Gastroesophageal sphincter (tissue), 4 donors: ENCODE data around the gene SDHAF2. TPM values are rescaled to one million over a fixed set of nuclear protein-coding genes. Genes with fewer than 3 reads are reported as not detected.

Source experiments
- ATAC-seq: fragments of 150-250 bp; one replicate; pipeline ENCODE4 v1.9.1; 2016; ENCODE audit warnings: mild to moderate bottlenecking, moderate library complexity
- H3K27ac ChIP-seq, 4 donors: fragments of 200-600 bp; sonication (generic) in 3 of 4; 1 replicate in 3 of 4; 2 replicates in 1 of 4; pipeline ENCODE4 v1.5.1; 2016 to 2019
- H3K27me3 ChIP-seq: fragments of 200-600 bp; sonication (generic); one replicate; pipeline ENCODE4 v1.5.1; 2019
- H3K36me3 ChIP-seq, 2 donors: fragments of 200-600 bp; sonication (generic); one replicate each; pipeline ENCODE4 v1.5.1; 2019; ENCODE audit warnings: control low read depth in 1 of 2
- H3K4me1 ChIP-seq, 3 donors: fragments of 200-600 bp; sonication (generic); 1 replicate in 2 of 3; 2 replicates in 1 of 3; pipeline ENCODE4 v1.5.1; 2016 to 2019; ENCODE audit warnings: control low read depth in 2 of 3
- H3K4me3 ChIP-seq, 2 donors: fragments of 200-600 bp; sonication (generic); one replicate each; pipeline ENCODE4 v1.5.1; 2019; ENCODE audit warnings: mild to moderate bottlenecking in 1 of 2, moderate library complexity in 1 of 2
- H3K9me3 ChIP-seq, 3 donors: fragments of 200-600 bp; sonication (generic); one replicate each; pipeline ENCODE4 v1.5.1; 2017 to 2019; ENCODE audit warnings: control low read depth in 2 of 3
- EP300 ChIP-seq: sonication (generic); formaldehyde crosslinking; IDR thresholded peaks from one replicate; pipeline ENCODE4 v1.6.1; 2017; ENCODE audit warnings: antibody characterized with exemption, mild to moderate bottlenecking
- POLR2A ChIP-seq, 2 donors: fragments of 450-650 bp; IDR thresholded peaks; one replicate each; pipeline ENCODE4 v1.6.1; 2017; ENCODE audit warnings: antibody characterized with exemption in 2 of 2, mild to moderate bottlenecking in 2 of 2, moderate library complexity in 1 of 2
- POLR2AphosphoS5 ChIP-seq: sonication (generic); formaldehyde crosslinking; IDR thresholded peaks from one replicate; pipeline ENCODE4 v1.6.1; 2017; ENCODE audit warnings: antibody characterized with exemption
- WGBS, 2 donors: methylation state at CpG; one replicate each; pipeline ENCODE4 v1.1.5; 2018; ENCODE audit warnings: low coverage in 1 of 2; 5-methylcytosine and 5-hydroxymethylcytosine counted together
- total RNA-seq, 4 donors: library from RNA; depleted of rRNA; stranded (reverse); fragments of >200 nt; gene quantifications; one replicate each; pipeline ENCODE4 v1.1.0, GENCODE V29; 2016
- TF ChIP-seq, protein P1 (sequence below), 4 experiments: fragments of 200-600 bp in 2 of 4; fragments of 450-650 bp in 2 of 4; sonication (generic) in 1 of 4; IDR thresholded peaks; one replicate each; pipeline ENCODE4 v1.5.1; 2017 to 2019; ENCODE audit warnings: antibody characterized with exemption in 4 of 4, mild to moderate bottlenecking in 2 of 4, moderate library complexity in 2 of 4

The SDHAF2 gene
- total RNA-seq, 4 donors from 2014 or later = 32.5 to 71.1 (median 48.3) TPM

- no peak overlapping the region for H3K4me3 ChIP-seq
- no peak for ATAC-seq
- no peak overlapping the region for H3K27ac ChIP-seq
- no peaks in the 10 kb centered on the region for H3K27me3 ChIP-seq
- no peaks in the 10 kb centered on the region for H3K9me3 ChIP-seq
- peaks cover 2 to 83% of the 10 kb centered on the region in 2 donors for H3K36me3 ChIP-seq
- 67 to 100% methylated on average over 1 of the region's 1 CpG for WGBS, 2 donors
- TF ChIP-seq POLR2AphosphoS5 (no peak), EP300 (no peak), POLR2A (IDR thresholded peaks at IDR 0.05) (no peak)
- TF ChIP-seq, protein P1, sequence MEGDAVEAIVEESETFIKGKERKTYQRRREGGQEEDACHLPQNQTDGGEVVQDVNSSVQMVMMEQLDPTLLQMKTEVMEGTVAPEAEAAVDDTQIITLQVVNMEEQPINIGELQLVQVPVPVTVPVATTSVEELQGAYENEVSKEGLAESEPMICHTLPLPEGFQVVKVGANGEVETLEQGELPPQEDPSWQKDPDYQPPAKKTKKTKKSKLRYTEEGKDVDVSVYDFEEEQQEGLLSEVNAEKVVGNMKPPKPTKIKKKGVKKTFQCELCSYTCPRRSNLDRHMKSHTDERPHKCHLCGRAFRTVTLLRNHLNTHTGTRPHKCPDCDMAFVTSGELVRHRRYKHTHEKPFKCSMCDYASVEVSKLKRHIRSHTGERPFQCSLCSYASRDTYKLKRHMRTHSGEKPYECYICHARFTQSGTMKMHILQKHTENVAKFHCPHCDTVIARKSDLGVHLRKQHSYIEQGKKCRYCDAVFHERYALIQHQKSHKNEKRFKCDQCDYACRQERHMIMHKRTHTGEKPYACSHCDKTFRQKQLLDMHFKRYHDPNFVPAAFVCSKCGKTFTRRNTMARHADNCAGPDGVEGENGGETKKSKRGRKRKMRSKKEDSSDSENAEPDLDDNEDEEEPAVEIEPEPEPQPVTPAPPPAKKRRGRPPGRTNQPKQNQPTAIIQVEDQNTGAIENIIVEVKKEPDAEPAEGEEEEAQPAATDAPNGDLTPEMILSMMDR (IDR thresholded peaks at IDR 0.05) = no peak
- peaks cover 0 to 22% (median 6%) of the 10 kb centered on the region in 3 donors for H3K4me1 ChIP-seq
These were observed 9.7 kb downstream of the SDHAF2 start for GRCh38 chr11:61439615-61440014.

GRCh38 chr11:61442616-61443015 is 12.7 kb downstream of the SDHAF2 start:
- Histone ChIP-seq H3K4me3 (no peak overlapping the region), H3K4me1 (peaks cover 4 to 24% (median 20%) of the 10 kb centered on the region in 3 donors), H3K27ac (no peak overlapping the region), H3K9me3 (no peaks in the 10 kb centered on the region), H3K36me3 (peaks cover 2 to 97% of the 10 kb centered on the region in 2 donors), H3K27me3 (no peaks in the 10 kb centered on the region)
- TF ChIP-seq POLR2A (IDR thresholded peaks at IDR 0.05) = no peak
- TF ChIP-seq EP300 = no peak
- no peak for TF ChIP-seq POLR2AphosphoS5
- TF ChIP-seq, protein P1 (IDR thresholded peaks at IDR 0.05) = no peak
- WGBS, 2 donors = 66 to 97% methylated on average over 4 to 5 of the region's 6 CpGs
- ATAC-seq = no peak

DNA sequence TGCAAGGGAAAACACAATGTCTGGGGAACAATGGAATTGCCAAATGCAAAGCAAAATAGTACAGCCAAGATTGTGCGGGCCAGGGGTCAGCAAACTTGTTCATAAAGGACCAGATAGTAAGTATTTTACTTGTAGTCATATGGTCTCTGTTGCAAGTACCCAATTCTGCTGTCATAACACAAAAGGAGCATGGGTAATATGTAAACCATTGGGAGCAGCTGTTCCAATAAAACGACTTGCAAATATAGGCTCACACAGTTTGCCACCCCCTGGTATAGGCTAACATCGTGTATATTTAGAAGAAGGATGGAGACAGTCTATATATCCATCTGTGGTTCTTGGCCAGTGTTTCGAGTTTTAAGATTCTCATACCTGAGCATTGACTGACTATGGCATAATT is 15.6 kb downstream of the SDHAF2 start:
- peaks cover 10 to 44% (median 32%) of the 10 kb centered on the region in 3 donors for H3K4me1 ChIP-seq
- no peaks in the 10 kb centered on the region for H3K27me3 ChIP-seq
- no peaks in the 10 kb centered on the region for H3K9me3 ChIP-seq
- WGBS, 2 donors = 66 to 71% methylated on average over 4 of the region's 4 CpGs
- peaks cover 0 to 93% of the 10 kb centered on the region in 2 donors for H3K36me3 ChIP-seq
- TF ChIP-seq POLR2A (IDR thresholded peaks at IDR 0.05) (no peak), EP300 (no peak), POLR2AphosphoS5 (no peak)
- TF ChIP-seq, protein P1 (IDR thresholded peaks at IDR 0.05) = no peak
- H3K4me3 ChIP-seq = no peak overlapping the region
- peak overlapping the region in 3 of 4 donors; percentile 70 to 78 (median 75) for H3K27ac ChIP-seq
- no peak for ATAC-seq

- 0 to 25% methylated on average over 1 to 2 of the region's 7 CpGs for WGBS, 2 donors
- no peak overlapping the region for H3K4me3 ChIP-seq
- peaks cover 10 to 44% (median 32%) of the 10 kb centered on the region in 3 donors for H3K4me1 ChIP-seq
- no peak for TF ChIP-seq POLR2A (IDR thresholded peaks at IDR 0.05)
- TF ChIP-seq, protein P1 (IDR thresholded peaks at IDR 0.05) = peak; percentile 31 to 90 (median 86)
- TF ChIP-seq POLR2AphosphoS5 = peak; percentile 71
- ATAC-seq = peak; percentile 92
- H3K9me3 ChIP-seq = no peaks in the 10 kb centered on the region
- no peaks in the 10 kb centered on the region for H3K27me3 ChIP-seq
- peaks cover 0 to 93% of the 10 kb centered on the region in 2 donors for H3K36me3 ChIP-seq
- peak overlapping the region in 3 of 4 donors; percentile 70 to 78 (median 75) for H3K27ac ChIP-seq
These were observed 16.3 kb downstream of the SDHAF2 start for GRCh38 chr11:61446211-61446651.
